ENCODE data around the gene SPEF2.
"Not testable (repeated sequence)": the region's sequence is repeated elsewhere in the genome, so short reads cannot be mapped to it uniquely, and the experiment has no call there.

The SPEF2 gene

DNA sequence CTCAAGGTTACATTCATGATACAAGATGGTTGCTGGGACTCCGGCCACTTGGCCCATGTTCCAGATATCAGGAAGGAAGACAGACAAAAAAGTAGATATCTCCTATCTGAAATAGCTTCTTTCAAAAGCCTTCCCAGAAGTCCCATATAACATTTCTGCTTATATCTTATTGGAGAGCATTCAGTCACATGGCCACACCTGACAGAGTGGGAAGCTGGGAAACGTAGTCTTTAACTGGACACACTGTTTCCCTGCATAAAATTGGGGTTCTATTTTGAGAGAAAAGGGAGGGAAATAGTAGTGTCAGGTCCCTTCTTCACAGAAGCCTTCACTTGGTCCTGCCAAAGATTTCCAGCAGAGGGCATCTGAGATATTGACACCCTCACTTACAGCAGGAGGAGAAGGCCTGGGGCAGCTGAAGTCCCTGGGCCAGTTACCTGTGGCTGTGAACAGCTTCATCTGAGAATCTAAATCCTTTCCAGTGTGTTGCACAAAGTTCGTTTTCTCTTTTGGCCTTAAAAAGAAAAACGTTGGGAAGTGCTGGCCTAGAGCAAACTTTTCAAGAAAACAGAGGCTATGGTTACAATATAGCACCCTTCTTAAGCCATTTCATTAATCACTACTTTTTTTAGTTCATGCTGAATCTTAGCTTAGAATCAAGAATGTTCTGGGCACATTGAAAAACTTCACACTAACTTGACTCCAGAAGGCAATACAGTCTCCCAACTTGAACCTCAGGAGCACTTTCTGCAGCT is 33.5 kb downstream of the SPEF2 start:
- peak; percentile 19 to 28 for DNase-seq (ENCODE audit: extremely low read depth in 1 of 2, low read depth in 1 of 2)

DNA sequence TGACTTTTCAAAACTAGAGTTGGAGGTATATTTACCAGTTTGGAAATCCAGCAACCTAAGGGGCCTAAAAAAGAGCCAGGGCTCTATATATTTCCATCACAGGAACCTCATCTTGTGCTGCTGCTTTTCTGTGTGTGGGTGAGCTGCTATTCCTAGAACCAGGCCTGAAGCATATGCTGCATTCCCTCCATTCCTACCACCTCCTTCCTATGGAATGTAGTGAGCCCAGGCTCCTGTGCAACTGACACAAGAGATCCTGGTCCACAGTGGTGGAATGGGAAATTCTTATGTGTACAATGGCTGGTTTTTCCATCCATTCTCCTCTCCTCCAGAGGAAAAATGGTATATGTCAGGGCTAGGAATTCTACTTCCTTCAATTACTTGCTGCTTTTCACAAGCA is 39.1 kb downstream of the SPEF2 start:
- DNase-seq (ENCODE audit: extremely low read depth in 1 of 2, low read depth in 1 of 2), result no peak

DNA sequence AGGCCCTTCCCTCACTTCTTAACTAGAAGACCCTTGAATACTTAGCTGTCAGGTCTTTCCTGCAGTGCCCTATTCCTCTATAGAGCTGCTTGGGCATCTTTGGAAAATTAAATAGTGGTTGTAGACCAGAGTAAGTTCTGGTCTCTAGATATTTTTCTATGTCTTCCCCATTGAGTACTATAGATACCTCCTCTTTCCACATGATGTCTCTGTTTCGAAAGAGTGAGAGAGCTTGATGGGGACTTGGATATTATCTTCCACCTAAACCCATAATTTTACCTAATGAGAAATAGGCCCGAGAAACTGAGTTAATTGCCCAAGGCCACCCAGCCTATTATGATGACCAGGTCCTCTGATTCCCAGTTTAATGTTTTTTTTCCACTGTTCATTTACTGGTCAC is 40.2 kb downstream of the SPEF2 start:
- no peak for DNase-seq (ENCODE audit: extremely low read depth in 1 of 2, low read depth in 1 of 2)

DNA sequence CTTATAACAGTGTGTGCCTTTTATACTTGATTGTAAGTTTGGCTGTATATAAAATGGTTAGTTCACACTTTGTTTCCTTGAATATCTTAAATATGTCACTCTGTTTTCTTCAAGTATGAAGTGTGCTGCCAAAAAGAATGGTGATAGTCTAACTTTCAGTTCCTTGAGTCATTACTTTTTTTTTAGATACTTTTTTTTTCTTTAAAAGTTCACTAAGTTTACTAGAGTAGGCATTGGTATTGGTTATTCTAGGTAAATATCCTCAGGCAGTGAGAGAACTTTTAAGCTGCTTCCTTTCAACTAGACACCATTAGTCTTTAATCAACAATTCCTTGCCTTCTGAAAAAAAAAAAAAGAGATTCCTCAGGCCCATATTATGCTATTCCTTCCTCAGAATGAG is 41.9 kb downstream of the SPEF2 start:
- no peak for DNase-seq (ENCODE audit: extremely low read depth in 1 of 2, low read depth in 1 of 2)

DNA sequence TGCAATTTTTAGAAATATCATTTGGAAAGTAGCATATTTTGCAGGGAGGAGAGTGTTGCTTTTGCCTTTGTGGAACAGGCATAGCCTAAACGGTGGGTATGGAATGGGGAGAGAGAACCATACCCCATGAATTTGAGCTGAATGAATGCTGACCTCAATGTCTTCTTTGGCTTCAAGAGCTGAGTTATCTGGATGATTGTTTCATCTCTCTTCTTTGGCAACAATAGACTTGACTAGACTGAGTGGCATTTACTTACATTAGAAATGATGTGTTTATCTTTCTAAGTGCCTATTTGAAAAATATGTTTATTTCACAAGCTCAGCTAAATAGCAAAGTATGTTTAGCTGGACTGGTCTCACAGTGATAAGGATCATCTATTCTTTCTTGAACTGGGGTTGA is 42.8 kb downstream of the SPEF2 start:
- DNase-seq (ENCODE audit: extremely low read depth in 1 of 2, low read depth in 1 of 2), result no peak

DNA sequence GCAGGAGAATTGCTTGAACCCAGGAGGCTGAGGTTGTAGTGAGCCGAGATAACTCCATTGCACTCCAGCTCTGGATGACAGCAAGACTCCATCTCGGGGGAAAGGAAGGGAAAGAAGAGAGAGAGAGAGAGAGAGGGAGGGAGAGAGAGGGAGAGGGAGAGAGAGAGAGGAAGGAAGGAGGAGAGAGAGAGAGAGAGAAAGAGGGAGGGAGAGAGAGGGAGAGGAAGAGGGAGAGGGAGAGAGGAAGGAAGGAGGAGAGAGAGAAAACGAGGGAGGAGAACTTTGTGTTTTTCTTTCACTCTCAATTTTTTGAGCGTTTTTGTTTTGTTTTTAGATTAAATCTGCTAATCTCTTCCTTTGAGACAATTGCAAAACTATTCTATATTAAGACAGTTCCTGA is 46.9 kb downstream of the SPEF2 start:
- no peak for DNase-seq (ENCODE audit: extremely low read depth in 1 of 2, low read depth in 1 of 2)

DNA sequence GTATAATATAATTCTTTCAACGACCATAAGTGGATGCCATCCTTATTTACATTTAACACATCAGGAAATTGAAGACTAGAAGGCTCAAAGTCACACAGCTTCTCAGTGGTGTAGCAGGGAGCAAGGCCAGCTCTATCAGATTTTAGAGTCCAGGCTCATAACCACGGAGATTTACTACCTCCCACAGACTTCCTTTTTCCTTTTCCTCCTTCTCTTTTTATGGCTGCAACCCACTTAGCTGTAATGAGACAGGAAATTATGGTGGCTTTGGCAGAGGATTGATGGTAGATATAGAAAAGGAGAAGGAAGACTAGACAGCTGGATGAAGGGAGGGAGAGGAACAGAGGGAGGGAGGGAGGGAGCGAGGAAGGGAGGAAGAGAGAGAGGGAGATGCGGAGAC is 47.4 kb downstream of the SPEF2 start:
- DNase-seq (ENCODE audit: extremely low read depth in 1 of 2, low read depth in 1 of 2), result no peak

DNA sequence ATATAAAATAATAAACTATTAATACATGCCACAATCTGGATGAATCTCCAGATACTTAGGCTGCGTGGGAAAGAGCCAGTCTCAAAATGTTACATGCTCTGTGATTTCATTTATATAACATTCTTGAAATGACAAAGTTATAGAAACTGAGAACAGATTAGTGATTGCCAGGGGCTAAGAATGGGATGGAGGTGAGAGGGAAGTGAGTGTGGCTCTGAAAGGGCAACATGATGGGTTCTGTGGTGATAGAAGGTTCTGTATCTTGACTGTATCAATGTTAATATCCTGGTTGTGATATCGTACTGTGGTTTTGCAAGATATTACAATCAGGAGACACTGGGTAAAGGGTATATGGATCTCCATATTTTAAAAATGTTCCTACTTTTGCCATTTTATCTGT is 50.7 kb downstream of the SPEF2 start:
- DNase-seq (ENCODE audit: extremely low read depth in 1 of 2, low read depth in 1 of 2), result no peak

DNA sequence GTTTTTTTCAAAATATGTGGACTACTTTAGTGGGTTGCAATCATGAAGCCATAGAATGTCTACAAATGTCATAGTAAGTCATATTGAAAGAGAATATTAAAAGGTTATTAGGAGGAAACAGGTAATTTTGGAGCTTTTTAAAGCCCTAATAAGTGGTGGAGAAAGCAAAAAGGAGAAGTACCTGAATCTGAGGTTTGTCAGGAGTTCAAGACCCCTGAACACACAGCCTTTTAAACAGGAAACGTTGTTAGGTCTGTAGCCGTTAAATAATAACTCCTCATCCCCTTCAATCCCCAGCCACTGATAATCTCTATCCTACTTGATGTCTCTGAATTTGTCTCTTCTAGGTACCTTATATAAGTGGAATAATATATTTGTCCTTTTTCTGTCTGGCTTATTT is 51.1 kb downstream of the SPEF2 start:
- DNase-seq (ENCODE audit: extremely low read depth in 1 of 2, low read depth in 1 of 2), result no peak

DNA sequence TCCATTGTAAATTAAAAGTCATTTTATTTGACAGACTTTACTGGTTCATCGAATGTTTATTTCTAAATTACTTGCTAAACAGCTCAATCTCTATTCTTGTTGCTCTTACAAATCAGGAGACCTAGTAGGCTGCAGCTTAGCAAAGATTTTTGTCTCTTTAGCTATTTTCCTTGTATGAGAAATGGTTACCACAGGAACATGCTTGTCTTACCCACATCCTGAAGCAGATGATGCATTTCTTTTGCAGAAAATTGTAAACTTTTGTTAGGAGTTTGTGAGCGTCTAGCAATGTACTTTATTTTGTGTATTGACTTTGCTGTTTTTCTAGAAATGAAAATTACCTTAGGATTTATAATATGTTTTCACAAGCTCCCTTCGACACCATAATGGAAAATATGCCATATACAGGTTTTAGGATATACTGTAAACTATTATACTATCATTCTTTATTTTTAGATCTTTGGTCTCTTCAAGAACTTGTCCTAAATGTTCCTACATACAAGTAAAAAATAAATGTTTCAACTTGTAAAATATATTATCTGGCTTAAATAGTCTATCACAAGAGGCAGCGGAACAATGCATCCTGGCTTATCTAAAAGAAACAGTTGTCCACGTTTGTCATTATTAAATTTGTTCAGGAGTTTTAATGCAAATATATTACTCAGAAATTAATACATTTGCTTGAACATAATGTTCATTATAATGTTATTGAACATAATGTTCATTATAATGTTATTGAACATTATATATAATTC is 54.1 kb downstream of the SPEF2 start:
- DNase-seq (ENCODE audit: extremely low read depth in 1 of 2, low read depth in 1 of 2), result no peak

DNA sequence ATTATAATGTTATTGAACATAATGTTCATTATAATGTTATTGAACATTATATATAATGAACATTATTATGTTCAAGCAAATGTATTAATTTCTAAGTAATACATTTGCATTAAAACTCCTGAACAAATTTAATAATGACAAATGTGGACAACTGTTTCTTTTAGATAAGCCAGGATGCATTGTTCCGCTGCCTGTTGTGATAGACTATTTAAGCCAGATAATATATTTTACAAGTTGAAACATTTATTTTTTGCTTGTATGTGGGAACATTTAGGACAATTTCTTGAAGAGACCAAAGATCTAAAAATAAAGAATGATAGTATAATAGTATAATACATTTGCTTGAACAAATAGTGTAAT is 54.6 kb downstream of the SPEF2 start:
- not testable (repeated sequence) for DNase-seq (ENCODE audit: extremely low read depth in 1 of 2, low read depth in 1 of 2)

DNA sequence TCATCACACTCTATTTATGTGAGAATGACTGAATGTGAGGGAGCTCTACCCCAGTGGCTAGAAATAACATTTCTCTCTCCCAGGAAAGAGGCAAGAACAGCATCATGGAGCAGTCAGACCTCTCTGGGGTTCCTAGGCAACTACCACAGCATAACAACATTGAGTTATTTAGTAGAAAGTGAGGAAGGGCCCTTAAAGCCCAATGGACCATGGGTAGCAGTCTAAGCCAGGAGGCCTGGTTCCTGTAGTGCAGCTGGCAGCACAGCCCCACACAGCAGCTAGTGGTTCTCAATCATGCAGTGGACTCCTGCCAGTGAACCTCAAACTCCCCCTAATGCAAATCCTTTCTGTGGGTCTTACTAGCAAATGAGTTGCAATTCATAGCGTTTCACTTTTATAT is 55.3 kb downstream of the SPEF2 start:
- DNase-seq (ENCODE audit: extremely low read depth in 1 of 2, low read depth in 1 of 2), result no peak

DNA sequence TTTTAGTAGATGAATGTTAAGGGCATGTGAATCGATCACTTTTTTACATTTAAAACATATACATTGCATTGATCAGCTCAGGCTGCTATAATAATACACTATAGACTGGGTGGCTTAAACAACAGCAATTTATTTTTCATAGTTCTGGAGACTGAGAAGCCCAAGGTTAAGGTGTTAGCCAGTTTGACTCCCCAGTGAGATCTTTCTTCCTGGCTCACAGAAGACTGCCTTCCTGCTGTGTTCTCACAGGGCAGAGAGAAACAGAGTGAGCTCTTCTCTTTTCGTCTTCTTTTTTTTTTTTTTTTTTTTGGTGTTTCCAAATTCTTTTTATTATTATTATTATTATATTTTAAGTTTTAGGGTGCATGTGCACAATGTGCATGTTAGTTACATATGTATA is 56.4 kb downstream of the SPEF2 start:
- DNase-seq (ENCODE audit: extremely low read depth in 1 of 2, low read depth in 1 of 2), result no peak

DNA sequence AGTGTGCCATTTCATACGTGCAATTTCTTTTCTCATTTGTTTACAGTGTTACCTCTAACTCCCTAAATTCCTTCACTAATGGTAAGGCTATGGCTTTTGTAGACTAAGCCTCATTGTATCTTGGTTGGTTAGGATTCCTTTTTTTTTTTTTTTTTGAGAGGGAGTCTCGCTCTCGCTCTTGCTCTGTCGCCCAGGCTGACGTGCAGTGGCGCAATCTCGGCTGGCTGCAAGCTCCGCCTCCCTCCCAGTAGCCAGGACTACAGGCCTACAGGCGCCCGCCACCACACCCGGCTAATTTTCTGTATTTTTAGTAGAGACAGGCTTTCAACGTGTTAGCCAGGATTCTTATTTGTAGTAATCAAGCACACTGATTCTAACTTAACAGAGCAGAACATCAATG is 57.7 kb downstream of the SPEF2 start:
- DNase-seq (ENCODE audit: extremely low read depth in 1 of 2, low read depth in 1 of 2), result no peak

DNA sequence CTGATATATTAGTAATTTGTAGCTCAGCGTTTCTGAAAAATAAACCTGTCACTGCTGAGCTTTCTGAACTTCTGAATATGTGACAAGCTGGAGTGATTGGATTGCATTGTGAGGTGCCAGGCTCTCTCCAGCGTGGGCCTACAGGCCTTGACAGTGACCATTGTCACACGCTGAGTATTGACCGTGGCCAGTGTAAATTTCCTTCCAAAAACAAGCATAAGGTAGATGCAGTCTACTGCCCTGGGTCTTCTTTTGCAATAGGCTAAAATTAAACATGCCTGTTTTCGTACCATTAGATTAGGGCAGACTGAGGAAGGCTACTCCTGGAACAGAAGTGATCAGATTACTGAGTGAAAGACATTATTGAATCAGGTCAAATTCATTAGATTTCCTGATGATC is 60.2 kb downstream of the SPEF2 start:
- no peak for DNase-seq (ENCODE audit: extremely low read depth in 1 of 2, low read depth in 1 of 2)

DNA sequence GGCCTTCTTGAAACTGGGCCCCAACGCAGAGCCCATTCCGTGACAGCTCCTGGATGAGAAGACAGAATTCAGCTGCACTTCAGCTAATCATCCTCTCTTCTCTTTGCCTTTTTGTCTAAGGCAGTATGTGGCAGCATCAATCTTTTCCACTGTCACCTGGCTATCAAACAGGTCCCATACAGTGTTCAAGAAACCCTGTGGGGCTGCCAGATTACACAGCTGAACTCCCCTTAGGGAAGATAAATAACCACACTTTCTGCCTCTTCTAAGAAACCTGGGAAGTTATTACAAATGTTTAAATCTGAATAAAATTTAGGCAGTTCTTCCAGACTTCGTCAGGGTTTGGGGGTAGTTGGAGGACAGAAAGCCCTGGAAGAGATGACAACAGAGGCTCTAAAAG is 61.0 kb downstream of the SPEF2 start:
- DNase-seq (ENCODE audit: extremely low read depth in 1 of 2, low read depth in 1 of 2), result no peak

DNA sequence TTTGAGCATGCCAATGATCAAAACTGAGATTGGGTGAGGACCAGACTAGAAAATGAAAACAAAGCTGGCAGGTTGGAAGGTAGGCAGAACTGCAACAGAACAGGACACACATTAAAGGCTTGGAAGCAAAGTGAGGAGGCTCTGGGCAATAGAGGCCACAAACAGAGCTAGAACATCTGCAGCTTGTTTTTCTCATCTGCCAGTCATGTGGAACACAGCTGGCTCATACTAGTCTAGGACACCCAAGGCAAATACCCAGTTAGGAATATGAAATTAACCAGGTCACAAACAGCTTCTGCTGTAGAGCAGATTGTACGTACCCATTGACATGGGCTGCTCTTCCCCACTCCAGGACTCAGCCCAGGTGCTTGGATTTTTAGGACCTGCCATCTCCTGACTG is 61.7 kb downstream of the SPEF2 start:
- no peak for DNase-seq (ENCODE audit: extremely low read depth in 1 of 2, low read depth in 1 of 2)

DNA sequence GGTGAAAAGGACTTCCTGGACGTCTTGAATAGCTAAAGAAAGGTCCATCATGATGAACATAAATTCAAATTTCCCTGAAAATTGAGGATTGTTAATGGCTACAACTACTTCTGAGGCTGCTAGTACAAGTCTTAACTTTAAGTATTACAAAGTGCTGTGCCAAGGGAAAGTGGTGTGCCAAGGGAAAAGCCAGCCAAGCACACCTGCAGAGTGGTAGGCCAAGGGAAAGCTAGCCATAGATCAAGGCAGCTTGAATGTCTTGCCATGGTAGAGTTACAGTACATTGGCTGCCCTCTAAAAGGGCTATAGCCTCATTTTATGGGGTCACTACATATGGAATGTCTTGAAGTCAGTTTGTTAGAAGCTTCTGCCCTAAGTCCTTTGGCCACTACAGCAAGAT is 64.2 kb downstream of the SPEF2 start:
- DNase-seq (ENCODE audit: extremely low read depth in 1 of 2, low read depth in 1 of 2), result no peak

DNA sequence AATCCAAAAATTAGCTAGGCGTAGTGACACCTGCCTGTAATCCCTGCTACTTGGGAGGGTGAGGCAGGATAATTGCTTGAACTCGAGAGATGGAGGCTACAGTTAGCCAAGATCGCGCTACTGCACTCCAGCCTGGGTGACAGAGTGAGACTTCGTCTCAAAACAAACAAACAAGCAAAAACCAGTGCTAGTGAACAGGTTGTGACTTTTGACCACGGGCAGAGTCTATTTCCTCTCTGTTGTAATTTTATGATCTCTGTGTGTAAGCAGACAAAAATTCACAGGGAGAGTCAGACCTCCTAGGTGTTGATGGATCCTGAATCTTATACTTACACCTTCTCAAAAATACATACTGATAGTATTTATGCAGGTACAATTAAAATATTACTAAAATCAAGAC is 65.8 kb downstream of the SPEF2 start:
- no peak for DNase-seq (ENCODE audit: extremely low read depth in 1 of 2, low read depth in 1 of 2)

DNA sequence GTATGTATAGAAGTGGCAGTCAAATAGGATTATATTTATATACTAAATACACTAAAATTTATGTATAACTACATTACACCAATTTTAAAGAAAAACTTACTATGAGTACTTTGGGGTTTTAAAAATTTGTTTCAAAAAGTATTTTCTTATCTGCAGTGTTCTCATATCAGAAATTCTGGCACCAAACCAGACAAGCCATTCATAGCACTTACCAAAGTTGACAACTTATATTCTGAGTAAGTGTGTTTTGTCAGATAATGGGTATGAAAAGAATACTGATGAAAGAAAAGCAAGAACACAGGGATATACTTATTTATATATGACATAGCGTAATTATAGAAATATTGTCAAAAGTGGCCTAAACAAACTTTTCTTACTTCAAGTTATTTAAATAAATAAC is 67.5 kb downstream of the SPEF2 start:
- no peak for DNase-seq (ENCODE audit: extremely low read depth in 1 of 2, low read depth in 1 of 2)

DNA sequence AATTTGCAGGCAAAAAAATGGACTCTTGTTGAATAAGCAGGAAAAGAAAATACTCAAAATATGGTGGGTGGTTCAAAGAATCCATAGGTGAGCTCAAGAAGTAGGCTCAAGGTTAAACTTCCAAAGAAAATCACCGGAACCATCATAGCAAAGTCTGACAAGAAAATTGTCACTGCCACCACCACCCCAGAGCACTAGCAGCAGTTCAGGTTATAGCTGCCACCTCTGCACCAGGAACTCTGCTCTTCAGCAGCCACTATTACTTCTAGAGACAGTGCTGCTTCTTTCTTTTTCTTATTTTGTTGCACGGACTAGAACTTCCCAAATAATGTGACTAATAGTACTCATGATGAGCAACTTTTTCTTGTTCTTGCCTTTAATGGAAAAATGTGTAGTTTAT is 70.3 kb downstream of the SPEF2 start:
- no peak for DNase-seq (ENCODE audit: extremely low read depth in 1 of 2, low read depth in 1 of 2)

DNA sequence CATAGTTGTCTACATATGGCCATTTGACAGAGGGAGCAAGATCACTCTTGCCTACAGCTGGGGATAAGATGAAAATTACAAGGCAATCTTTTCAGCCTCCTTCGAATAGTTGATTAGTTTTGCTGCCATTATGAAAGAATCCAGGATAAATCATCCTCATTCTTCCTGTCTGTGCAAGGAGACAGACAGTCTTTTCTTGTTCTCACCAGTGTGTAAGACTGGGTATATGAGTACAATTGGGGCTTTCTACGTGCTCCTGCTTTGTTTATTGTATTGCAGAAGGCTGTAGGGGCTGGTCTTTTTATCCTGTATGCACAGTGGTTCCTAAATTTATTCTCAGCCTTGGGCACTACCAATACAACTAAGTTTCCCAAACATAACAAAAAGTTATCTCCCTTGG is 76.8 kb downstream of the SPEF2 start:
- no peak for DNase-seq (ENCODE audit: extremely low read depth in 1 of 2, low read depth in 1 of 2)
